NCI-H1105 (cell line): Measurements from ENCODE around the gene ULK1.

ENCODE experiments used
- DNase-seq: peaks from one replicate; lab custom pipeline; 2025; lab: John Stamatoyannopoulos, UW

ULK1 gene

DNA sequence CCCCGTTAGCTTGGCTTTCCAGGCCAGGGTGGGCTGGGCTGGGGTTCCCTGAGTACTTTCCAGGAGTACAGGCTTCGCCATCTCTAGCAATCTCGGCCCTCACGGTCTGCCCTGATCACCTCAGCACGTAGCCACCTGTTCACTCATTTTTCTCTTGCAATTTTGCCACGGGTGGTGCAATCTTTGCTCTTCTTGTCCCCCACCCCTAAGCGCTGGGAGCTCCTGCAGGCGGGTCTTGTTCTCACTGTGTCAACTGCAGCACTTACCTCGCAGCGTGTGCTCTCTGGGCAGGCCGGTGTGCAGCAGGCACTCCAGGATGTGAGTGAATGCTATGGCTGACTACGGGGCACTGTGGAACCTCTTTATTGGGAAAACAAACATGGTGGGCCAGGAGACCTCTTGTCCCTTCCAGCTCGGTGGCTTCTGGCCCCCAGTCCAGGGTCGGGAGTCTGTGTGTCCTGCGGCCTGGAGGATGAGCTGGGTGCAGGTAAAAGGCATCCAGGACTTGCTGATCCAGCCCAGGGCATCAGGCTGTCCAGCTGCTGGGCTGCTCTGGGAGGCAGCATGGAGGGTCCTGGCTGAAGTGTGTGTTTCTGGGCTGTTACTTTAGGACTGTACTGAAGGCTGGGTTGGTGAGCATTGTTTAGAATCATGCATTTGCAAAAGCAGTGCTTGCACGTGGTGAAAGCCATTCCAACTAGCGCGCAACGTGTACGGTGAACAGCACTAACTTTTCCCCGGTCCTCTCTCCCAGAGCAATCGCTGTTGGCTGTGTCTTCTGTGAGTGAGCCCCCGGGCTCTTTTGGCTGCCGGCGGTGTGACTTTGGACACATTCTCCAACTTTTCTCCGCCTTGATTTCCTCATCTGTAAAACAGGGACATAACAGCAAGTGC is 1.5 kb upstream of the ULK1 start:
- DNase-seq, result no peak

DNA sequence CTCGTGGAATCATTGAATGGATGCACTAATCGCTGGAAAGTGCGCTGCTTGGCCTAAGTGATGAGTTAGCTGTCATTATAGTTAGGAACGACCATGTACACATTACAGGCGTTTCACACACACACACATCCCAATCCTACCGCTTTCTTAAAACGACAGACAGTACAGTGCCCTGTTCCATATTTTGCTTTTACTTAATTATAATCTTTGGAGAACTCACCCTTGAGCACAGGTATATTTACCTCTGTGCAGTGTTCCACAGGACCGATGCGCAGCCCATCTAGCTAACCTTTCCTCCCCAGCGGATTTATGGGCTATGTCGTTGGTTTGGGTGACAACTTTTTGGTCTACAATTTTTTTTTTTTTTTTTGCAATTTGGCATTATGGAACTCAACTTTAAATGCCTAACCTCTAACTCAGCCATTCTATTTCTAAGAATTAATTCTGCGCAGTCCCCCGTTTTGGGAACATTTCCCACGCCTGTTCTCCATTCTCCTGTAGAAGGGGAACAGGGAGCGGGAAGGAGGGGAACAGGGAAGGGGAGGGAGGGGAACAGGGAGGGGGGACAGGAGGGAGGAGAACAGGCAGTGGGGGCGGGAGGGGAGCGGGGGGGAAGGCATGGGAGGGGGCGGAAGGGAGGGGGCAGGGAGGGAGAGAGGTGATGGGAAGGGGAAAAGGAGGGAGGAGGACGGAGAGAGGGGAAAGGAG is 663 bp upstream of the ULK1 start:
- no peak for DNase-seq

DNA sequence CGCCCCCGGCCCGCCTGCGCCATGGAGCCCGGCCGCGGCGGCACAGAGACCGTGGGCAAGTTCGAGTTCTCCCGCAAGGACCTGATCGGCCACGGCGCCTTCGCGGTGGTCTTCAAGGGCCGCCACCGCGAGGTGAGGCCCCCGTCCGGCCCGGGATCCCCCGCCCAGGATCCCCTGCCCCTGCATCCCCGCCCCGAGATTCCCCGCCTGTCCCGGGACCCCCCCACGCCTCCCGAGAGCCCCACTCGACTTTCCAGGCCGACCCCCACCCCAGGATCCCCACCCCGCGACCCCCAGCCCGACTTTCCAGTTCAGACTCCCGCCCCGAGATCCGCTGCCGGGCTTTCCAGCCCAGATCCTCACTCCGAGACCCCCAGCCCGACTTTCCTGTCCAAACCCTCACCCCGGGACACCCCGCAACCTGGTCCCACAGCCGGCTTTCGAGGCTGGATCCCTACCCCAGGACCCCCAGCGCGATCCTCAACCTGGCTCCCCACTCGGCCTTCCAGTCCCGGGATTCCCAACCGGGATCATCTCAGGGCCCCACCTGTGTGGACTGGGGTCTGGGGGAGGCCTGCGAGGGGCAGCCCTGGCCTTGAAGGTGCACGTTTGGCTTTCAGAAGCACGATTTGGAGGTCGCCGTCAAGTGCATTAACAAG is 688 bp downstream of the ULK1 start:
- DNase-seq, result no peak

DNA sequence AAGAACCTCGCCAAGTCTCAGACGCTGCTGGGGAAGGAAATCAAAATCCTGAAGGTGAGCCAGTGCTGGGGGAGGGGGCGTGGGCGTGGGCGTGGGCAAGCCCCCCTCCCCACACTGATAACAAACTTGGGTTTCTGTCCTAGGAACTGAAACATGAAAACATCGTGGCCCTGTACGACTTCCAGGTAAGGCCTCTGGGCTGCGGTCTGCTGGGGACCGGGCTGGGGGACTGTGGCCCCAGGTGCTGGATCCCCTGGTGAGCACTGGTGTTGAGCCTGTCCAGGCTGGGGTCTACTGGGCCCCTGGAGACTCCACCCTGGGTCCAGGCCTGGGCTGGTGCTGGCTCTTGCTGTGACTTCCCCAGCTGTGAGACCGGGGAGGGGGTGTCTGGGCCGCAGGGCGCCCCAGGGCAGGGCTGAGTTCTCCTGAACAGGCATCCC is 1.2 kb downstream of the ULK1 start:
- no peak for DNase-seq

DNA sequence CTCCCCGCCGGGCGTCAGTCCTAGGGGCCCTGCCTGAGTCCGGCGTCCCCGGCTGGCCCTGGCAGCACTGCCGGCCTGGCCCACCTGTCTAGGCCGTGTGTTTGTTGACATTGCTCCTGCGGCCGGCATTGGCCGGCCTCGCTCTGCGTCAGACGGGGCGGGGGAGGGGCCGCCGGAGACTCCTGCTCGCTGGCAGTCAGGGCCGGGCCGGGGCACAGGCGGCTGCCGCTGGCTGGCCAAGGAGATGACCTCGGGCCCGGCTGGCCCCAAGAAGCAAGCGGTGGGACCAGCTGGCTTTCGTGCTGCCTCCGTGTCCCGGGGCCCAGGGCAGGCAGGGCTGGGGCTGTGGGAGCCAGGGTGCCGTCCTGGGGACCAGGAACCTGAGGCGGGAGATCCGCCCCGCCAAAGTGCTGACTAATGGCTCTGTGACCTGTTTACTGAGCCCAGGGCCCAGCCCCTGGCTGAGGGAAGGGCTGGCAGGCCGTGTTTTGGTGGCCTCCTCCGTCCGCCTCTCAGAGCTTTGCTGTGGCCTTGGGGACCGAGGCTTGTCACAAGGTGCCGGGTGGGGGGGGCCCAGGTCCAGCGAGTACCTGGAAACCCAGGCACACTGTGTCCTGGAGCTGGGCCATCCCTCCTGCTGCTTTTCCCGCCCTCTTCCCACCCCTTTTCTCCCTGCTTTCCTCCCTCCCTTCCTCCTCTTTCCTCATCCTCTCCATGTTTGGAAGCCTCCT is 1.8 kb downstream of the ULK1 start:
- DNase-seq, result peak; percentile 60

DNA sequence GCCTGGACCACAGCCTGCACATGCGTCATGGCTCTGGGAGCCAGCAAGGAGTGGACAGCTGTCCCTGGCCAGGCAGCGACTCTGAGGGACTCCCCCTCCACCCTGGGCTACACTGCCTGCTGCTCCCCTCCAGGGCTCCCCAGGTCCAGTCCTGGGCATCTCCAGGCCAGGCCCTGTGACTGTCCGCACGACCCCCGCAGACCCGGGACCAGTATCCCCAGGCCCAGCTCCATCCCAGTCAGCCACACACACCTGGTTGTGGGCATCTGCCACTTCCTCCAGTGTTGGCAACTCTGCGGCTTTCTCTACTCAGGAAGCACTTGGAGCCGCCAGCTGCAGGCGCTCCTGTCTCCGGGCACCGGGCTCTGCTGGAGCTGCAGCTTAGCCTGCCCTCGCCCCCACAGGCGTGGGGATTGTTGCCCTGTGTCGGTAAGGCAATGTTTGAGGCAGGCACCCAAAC is 2.4 kb downstream of the ULK1 start:
- no peak for DNase-seq

DNA sequence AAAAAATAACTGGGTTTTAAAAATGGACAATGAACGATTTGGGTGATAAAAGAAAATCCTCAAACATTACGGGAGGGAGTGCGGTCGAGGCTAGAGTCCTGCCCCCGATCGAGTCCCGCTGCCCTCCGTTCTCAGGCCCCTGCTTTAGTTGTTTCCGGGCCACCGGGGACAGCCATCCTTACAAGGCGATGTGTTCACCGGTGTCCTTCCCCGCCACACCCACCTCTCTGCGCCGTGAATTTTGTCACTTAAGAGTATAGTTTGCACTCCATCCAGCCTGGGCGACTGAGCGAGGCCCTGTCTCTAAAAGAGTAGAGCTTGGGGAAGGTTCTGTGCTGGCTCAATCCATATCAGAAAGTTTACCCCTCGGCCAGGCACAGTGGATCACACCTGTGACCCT is 2.9 kb downstream of the ULK1 start:
- no peak for DNase-seq

DNA sequence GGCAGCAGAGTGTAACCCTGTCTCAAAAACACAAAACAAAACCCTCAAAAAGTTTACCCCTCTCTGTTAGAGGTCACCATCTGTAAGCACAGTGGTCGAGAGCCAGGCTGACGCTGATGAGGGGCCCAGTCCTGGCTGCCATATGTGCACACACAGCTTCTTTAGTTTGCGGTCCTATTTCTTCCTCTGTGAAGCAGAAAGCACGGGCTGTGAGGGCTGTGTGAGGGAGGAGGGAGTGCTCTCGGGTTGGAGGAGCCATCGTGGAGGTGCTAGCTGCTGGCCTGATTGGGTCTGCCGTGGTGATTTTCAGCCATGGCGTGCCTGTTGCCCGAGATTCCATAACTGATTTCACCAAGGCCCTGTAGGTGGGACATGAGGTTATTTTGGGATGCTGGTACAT is 3.5 kb downstream of the ULK1 start:
- DNase-seq, result no peak

DNA sequence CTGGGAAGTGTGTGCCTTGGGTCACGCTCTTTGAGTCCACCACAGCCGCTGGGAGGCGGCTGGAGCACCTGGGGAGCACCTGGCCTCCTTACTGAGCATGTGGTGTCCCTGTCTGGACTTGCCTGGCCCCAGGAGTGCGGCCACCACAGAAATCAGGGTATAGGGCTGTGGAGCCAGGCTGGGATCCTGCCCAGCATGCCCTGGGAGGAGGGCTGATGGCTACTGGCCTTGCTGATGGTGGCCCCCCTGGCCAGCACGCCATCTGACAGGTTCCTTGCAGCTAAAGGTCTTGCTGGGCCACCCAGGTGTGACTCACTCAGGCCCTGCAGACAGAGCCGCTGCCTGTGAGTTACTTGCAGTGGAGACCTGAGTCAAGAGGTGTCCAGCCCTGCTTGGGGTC is 6.0 kb downstream of the ULK1 start:
- no peak for DNase-seq

DNA sequence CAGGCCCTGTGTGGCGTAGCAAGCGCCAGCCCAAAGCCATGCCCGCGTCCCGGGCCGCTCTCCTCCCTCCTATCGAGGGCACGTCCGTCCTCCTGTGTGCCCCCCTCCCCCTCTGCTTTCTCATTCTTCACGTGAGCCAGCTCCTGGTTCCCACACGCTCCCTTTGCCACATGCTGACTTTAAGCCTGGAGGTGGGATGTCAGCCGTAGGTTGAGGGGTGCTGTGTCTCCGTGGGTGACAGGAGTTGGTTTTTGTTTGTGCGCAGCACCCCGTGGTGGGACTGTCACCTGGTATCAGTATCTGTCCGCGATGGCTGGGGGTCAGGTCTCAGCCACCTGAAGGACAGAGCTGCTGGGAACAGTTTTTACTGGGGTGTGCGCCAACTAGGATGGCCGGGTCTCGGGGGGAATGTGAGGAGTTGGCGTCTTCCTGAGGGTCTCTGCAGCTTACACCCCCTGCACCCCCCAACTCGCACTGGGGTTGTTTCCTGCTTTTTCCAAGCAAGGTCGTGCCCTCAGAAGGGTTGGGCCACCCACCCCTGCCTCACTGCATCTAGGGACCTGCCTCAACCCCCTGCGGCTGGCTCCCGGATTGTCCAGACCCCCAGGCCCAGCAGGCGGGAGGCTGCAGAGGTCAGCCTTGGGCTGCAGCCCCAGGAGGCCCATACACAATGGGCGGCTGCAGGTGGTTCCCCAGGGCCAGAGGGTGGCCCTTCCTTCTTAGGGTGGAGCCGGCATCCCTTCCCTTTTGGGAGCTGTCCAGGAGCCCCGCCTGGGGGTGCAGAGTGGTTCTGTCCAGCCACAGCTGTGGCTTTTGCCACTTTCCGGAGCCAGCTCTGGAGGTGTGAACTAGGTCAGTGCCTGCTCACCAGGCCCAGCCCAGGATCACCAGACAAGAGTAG is 7.3 kb downstream of the ULK1 start:
- DNase-seq, result no peak

DNA sequence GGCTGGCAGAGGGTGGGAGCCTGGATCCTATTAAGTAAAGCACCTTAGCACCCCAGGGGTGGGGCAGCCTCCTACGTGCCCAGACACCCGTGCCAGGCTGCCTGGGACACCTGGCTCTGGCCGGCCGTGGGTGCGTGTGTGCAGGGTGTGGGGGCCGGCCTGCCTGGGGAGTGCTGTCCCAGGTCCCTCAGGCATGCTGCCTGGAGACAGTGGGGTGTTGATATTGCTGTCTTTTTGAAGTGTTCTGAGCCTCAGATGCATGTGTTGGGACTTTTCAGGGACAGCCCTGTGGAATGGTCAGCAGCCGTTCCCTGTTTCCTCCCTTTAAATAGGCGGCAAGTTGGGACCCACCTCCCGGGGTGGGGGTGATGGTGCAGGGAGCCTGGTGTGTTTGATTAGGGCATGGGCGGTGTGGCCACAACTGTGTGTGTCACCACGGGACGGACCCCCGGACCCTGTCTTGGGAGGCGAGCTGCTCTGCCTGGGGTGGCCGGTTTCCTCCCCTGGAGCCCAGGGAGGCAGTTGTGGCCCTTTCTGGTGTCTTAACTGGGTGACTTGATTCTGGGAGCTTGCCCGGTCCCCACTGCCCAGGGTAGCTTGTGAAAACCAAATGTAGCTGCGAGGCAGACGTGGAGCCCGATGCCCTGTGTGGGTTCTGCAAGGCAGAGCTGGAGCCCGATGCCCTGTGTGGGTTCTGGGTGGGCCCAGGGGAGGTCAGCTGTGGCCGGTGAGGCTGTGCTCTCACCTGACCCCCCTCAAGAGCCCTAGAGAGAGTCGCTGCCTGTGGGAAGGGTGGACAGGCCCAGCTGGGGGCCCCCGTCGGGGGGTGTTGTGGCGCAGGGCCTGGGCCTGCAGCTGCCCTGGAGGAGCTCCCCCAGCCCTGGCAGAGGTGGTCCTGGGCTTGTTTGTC is 8.2 kb downstream of the ULK1 start:
- DNase-seq, result no peak

DNA sequence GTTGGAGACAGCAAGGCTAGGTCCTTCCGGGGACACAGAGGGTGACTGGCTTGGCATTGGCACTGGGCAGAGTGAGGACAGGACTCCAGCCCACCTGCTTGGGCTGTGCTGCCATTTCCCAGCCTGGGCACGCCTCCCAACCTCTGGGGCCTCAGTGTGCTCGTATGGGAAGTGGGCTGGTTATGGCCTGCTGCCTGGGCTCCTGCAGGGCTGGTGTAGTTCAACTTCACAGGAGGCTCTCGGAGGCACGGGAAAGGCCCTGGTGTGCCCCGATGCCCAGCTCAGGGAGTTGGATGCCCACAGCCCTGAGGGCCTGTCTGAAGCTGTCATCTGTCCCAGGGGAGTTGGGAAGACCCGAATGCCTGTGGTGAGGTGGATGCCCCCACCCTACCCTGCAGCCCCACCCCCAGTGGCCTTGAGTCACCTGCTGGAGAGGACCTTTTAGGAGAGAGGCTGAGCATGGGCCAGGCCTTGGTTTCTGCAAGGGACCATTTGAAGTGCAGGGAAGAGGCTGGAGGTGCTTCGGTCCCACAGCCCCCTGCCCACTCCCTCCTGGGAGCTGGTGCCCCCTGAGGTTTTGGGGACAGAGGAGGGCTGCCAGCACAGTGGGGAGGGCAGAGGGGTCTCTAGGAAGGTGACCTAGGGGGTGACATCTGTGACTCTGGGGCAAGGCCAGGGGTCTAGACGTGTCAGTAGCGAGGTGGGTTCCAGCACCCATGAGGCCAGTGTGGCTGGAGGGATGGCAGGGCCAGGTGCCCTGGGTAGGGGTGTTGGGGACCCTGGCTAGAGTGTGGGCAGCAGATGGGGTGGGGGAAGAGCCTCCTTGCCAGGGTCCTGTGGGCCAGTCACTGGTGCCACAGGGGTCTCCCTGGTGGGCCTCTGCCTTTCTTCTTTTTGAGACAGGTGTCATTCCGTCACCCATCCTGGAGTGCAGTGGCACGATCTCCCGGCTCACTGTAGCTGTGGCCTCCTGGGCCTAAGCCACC is 9.1 kb downstream of the ULK1 start:
- DNase-seq, result no peak

DNA sequence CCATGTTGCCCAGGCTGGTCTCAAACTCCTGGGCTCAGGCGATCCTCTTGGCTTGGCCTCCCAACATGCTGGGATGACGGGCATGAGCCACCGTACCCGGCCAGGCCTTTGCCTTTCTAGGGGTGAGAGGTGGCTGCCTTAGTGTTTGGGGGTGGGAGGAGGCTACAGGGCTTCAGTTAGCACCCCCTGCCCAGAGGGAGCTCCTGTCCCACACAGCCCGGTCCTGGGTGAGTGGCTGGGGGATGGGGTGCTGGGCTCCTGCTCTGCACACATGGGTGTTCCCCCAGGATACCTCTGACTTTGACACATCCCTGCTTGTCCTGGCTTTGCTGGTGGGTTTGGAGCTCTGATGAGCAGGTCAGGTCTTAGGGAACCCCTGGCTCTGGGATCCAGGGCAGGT is 9.9 kb downstream of the ULK1 start:
- DNase-seq, result no peak

DNA sequence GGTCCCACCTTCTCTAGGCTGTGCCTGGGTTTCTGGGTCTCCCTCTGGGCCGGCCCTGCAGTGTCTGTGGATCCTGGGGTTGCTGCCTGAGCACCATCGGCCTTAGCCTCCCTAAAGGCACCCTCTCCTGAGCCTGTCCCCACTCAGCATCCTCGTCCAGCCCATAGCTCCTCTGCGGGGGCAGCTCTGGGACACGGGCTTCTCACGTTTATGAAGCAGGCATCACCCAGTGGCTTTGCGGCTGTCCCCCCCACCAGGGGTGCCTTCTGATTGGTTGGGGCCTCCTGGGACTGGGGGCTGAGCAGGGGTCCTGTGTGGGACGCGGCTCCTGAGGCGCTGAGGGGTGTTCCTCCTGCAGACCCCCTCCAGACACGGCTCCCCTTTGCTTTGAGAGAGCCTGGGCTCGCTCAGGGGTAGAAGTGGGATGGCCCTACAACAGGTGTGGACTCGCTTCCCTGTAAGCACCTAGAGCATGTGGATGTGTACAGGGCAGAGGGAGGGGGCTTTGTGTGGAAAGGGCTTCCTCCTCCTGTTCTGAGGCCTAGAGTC is 10.7 kb downstream of the ULK1 start:
- no peak for DNase-seq

DNA sequence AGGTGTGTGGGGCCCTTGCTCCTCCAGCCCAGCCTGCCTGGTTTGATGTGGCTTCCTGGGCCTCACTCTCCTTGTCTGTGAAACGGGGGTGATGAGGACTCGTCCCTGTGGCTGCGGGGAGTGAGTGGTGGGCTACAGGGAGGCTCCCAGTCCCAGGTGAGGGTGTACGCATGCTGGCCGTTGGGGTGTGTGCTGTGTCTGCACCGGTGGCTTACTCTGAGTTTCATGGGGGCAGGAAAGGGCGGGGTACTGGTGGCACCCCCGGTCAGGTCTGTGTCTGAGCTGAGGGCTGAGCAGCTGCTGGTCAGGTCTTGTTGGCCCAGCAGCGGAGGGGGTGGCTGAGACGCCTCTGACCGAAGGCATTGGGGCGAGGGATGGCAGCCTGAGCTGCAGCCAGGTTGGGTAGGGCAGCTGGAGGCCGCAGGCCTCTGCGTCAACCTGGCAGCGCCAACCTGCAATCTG is 11.2 kb downstream of the ULK1 start:
- DNase-seq, result no peak

DNA sequence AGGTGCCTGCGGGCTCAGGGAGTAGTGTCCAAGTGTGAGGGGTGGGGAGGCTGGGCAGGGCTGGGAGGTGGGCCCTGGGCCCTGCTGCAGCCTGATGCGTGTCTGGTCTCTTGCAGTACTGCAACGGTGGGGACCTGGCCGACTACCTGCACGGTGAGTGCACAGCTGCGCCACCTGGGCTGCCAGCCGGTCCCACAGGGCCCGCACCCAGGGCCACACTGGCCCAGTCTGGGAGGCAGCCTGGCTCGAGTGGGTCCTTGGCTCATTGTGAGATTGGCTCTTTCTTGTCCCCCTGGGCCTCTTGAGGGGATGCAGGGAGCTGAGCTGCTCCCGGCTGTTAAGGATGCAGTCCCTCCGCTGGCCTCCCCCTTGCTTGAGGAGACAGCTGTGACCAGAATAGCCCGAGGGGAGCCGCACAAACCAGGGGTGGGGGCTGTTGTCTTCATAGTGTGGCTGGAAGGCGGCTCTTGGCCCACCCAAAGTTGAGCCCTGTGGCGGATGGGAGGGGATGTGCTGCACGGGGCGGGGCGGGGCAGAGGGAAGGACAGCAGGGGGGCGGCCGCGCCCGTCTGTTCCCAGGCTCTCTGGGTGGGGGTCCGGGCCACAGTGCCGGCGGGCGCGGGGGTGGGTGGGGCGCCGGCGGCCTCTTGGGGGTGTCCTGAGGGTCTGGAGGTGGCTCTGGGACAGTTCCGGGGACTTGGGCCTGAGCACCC is 13.1 kb downstream of the ULK1 start:
- DNase-seq, result no peak
